LHCN-M2 (cell line): ENCODE results near the gene PUSL1. TPM values are rescaled to one million over a fixed set of nuclear protein-coding genes. Genes with fewer than 3 reads are reported as not detected.

Source experiments
- DNase-seq: peaks from one replicate; pipeline ENCODE4 v3.0.0-alpha.2; 2012; ENCODE audit warnings: low read depth
- total RNA-seq: library from RNA; depleted of rRNA; stranded (reverse); fragments of >200 nt; gene quantifications from 2 replicates; pipeline ENCODE4 v1.2.3, GENCODE V29; 2014

Gene PUSL1
- total RNA-seq, 1 experiment from 2014 or later: 34.3 TPM

GRCh38 chr1:1294250-1294890 lies 14.0 kb upstream of the PUSL1 start:
- no peak for DNase-seq

GRCh38 chr1:1295154-1295923 lies 13.1 kb upstream of the PUSL1 start:
- DNase-seq: no peak

- no peak for DNase-seq
These were observed 12.0 kb upstream of the PUSL1 start for GRCh38 chr1:1296070-1297061.

- no peak for DNase-seq
These were observed 10.5 kb upstream of the PUSL1 start for GRCh38 chr1:1297802-1298424.

- DNase-seq: peak; percentile 47
These were observed 9.3 kb upstream of the PUSL1 start for GRCh38 chr1:1298861-1299685.

GRCh38 chr1:1299686-1300351 lies 8.6 kb upstream of the PUSL1 start:
- no peak for DNase-seq

- DNase-seq: no peak
These were observed 8.1 kb upstream of the PUSL1 start for GRCh38 chr1:1300352-1300739.

GRCh38 chr1:1302006-1302430 lies 6.4 kb upstream of the PUSL1 start:
- DNase-seq: no peak

GRCh38 chr1:1302951-1303509 lies 5.4 kb upstream of the PUSL1 start:
- no peak for DNase-seq

- DNase-seq: no peak
These were observed 4.7 kb upstream of the PUSL1 start for GRCh38 chr1:1303736-1304135.

- DNase-seq: peak; percentile 77
These were observed 3.8 kb upstream of the PUSL1 start for GRCh38 chr1:1304331-1305299.

- peak; percentile 80 for DNase-seq
These were observed 2.9 kb upstream of the PUSL1 start for GRCh38 chr1:1305300-1306069.

GRCh38 chr1:1306070-1306660 lies 2.2 kb upstream of the PUSL1 start:
- DNase-seq: peak; percentile 37

- DNase-seq: no peak
These were observed 1.6 kb upstream of the PUSL1 start for GRCh38 chr1:1306661-1307260.

- no peak for DNase-seq
These were observed 1.0 kb upstream of the PUSL1 start for GRCh38 chr1:1307261-1307922.

GRCh38 chr1:1308756-1309250 lies 406 bp downstream of the PUSL1 start:
- no peak for DNase-seq
